GM15510 (cell line): ENCODE measurements around the gene BCL2L12.

Experiments used
- POLR2A ChIP-seq: IDR thresholded peaks from 3 replicates; pipeline ENCODE4 v1.6.1; 2011; ENCODE audit warnings: borderline replicate concordance; ENCODE audit not compliant: insufficient read length; ENCODE audit errors: extremely low read depth

Gene BCL2L12

GRCh38 chr19:49669516-49669915 is 3.8 kb downstream of the BCL2L12 start:
- TF ChIP-seq POLR2A = no peak

- TF ChIP-seq POLR2A = no peak
Measured at GRCh38 chr19:49672131-49672919, 6.6 kb downstream of the BCL2L12 start.

GRCh38 chr19:49676136-49676783 is 10.5 kb downstream of the BCL2L12 start:
- peak; percentile 92 for TF ChIP-seq POLR2A

GRCh38 chr19:49676784-49677230 is 11.1 kb downstream of the BCL2L12 start:
- no peak for TF ChIP-seq POLR2A

GRCh38 chr19:49677231-49677900 is 11.6 kb downstream of the BCL2L12 start, which contains the start of gene PRMT1:
Gene PRMT1, plus strand, starts transcription at chr19:49677271. Its CDS starts 10 bp downstream, at chr19:49677281.
- TF ChIP-seq POLR2A = peak; percentile 84

GRCh38 chr19:49677901-49678674 is 12.4 kb downstream of the BCL2L12 start:
- TF ChIP-seq POLR2A = no peak

- no peak for TF ChIP-seq POLR2A
Measured at GRCh38 chr19:49678985-49679770, 13.4 kb downstream of the BCL2L12 start.

- no peak for TF ChIP-seq POLR2A
Measured at GRCh38 chr19:49679771-49680413, 14.2 kb downstream of the BCL2L12 start.

- TF ChIP-seq POLR2A = no peak
Measured at GRCh38 chr19:49680421-49681351, 15.0 kb downstream of the BCL2L12 start.

- TF ChIP-seq POLR2A = no peak
Measured at GRCh38 chr19:49681830-49682229, 16.1 kb downstream of the BCL2L12 start.

GRCh38 chr19:49682274-49682673 is 16.5 kb downstream of the BCL2L12 start:
- no peak for TF ChIP-seq POLR2A

GRCh38 chr19:49683814-49684250 is 18.1 kb downstream of the BCL2L12 start:
- TF ChIP-seq POLR2A = peak; percentile 10
